Neural cell (in vitro differentiated cells): Measurements from ENCODE around the gene PATZ1.

Source experiments
- EP300 ChIP-seq: fragments of 450-650 bp; conservative IDR thresholded peaks from 2 replicates; pipeline ENCODE4 v1.6.1; 2014; ENCODE audit warnings: antibody characterized with exemption, mild to moderate bottlenecking, moderate library complexity; ENCODE audit not compliant: poor library complexity, severe bottlenecking
- EZH2 ChIP-seq: fragments of 200-600, 300-800 bp; shearing (Covaris generic), sonication (generic); IDR thresholded peaks from 2 replicates; pipeline ENCODE4 v1.6.1; 2014; ENCODE audit warnings: antibody characterized with exemption, low read length, borderline replicate concordance, mild to moderate bottlenecking; ENCODE audit not compliant: insufficient read depth, poor library complexity, severe bottlenecking
- MXI1 ChIP-seq: fragments of 450-650 bp; conservative IDR thresholded peaks from 2 replicates; pipeline ENCODE4 v1.6.1; 2014; ENCODE audit warnings: antibody characterized with exemption, mild to moderate bottlenecking; ENCODE audit not compliant: poor library complexity, severe bottlenecking
- POLR2AphosphoS5 ChIP-seq: IDR thresholded peaks from 2 replicates; pipeline ENCODE4 v1.6.1; 2012
- RAD21 ChIP-seq: fragments of 450-650 bp; conservative IDR thresholded peaks from 2 replicates; pipeline ENCODE4 v1.6.1; 2014; ENCODE audit warnings: antibody characterized with exemption, mild to moderate bottlenecking, moderate library complexity
- TAF1 ChIP-seq: IDR thresholded peaks from 2 replicates; pipeline ENCODE4 v1.6.1; 2012; ENCODE audit warnings: low read depth
- TF ChIP-seq, protein P1 (sequence below): fragments of 450-650 bp; IDR thresholded peaks from 2 replicates; pipeline ENCODE4 v1.5.1; 2014; ENCODE audit warnings: antibody characterized with exemption, mild to moderate bottlenecking, moderate library complexity; ENCODE audit not compliant: poor library complexity, severe bottlenecking

DNA sequence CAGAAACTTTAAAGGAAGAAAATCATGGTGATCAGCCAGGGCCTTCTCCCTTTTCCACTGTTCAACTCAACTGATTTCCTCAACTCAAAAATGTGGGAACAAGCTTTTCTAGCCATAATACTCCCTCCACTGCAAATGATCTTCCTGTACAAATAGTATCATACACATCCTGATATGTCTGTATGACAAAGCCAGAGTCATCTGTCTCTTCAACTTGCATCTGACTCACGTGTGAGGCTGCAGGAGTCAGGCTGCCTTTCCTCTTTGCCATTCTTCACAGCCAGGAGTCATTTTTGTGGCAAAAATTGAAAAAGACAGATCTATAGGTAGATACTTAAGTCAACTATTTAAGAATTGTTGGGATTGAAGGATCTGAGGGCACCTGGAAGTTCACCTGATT is 13.3 kb downstream of the PATZ1 start:
- TF ChIP-seq, protein P1, sequence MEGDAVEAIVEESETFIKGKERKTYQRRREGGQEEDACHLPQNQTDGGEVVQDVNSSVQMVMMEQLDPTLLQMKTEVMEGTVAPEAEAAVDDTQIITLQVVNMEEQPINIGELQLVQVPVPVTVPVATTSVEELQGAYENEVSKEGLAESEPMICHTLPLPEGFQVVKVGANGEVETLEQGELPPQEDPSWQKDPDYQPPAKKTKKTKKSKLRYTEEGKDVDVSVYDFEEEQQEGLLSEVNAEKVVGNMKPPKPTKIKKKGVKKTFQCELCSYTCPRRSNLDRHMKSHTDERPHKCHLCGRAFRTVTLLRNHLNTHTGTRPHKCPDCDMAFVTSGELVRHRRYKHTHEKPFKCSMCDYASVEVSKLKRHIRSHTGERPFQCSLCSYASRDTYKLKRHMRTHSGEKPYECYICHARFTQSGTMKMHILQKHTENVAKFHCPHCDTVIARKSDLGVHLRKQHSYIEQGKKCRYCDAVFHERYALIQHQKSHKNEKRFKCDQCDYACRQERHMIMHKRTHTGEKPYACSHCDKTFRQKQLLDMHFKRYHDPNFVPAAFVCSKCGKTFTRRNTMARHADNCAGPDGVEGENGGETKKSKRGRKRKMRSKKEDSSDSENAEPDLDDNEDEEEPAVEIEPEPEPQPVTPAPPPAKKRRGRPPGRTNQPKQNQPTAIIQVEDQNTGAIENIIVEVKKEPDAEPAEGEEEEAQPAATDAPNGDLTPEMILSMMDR, result no peak
- TF ChIP-seq MXI1, result no peak
- no peak for TF ChIP-seq EP300
- TF ChIP-seq EZH2, result no peak
- TF ChIP-seq POLR2AphosphoS5, result no peak
- TF ChIP-seq RAD21, result no peak
- no peak for TF ChIP-seq TAF1
